ENCODE data around the gene ARHGEF25. TPM values are rescaled to one million over a fixed set of nuclear protein-coding genes. Genes with fewer than 3 reads are reported as not detected.
A peak's percentile ranks its signal among the peaks of the same experiment; 100 is the strongest.

ARHGEF25 gene
- total RNA-seq, 2 experiments from 2014 or later, result 0.25 to 0.42 TPM

DNA sequence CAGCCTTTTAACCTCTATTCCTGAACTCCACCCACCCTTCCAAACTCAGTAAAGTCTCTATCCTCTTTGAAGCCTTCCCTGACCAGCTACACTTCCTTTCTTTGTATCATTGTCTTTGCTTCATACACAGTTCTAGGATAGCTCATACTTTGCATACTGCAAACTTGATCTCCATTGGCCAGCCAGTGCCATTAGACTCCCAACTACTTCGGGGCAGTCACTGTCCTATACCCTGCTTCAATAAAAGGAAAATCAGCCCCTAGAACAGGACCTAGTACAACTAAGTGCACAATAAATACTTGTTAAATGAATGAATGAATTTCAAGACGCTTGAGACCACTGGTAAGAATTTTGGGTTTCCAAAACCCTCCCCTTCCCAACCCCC is 20.8 kb upstream of the ARHGEF25 start:
- Mint-ChIP-seq H3K27ac (peak overlapping the region; percentile 88), H3K4me1 (peaks cover 28% of the 10 kb centered on the region), H3K4me3 (peak overlapping the region; percentile 83), H3K9me3 (peaks cover 2% of the 10 kb centered on the region), H3K36me3 (ENCODE audit: low read depth) (peaks cover 10% of the 10 kb centered on the region), H3K27me3 (no peaks in the 10 kb centered on the region)
- no peak for DNase-seq
- ChIA-PET CTCF (interaction anchor here (1.2 to 1.3 kb wide), 2 partner anchors 9 to 10 kb away, joined by 5 read pairs; no protein-coding TSS in a partner anchor), POLR2A (no interaction called here)

DNA sequence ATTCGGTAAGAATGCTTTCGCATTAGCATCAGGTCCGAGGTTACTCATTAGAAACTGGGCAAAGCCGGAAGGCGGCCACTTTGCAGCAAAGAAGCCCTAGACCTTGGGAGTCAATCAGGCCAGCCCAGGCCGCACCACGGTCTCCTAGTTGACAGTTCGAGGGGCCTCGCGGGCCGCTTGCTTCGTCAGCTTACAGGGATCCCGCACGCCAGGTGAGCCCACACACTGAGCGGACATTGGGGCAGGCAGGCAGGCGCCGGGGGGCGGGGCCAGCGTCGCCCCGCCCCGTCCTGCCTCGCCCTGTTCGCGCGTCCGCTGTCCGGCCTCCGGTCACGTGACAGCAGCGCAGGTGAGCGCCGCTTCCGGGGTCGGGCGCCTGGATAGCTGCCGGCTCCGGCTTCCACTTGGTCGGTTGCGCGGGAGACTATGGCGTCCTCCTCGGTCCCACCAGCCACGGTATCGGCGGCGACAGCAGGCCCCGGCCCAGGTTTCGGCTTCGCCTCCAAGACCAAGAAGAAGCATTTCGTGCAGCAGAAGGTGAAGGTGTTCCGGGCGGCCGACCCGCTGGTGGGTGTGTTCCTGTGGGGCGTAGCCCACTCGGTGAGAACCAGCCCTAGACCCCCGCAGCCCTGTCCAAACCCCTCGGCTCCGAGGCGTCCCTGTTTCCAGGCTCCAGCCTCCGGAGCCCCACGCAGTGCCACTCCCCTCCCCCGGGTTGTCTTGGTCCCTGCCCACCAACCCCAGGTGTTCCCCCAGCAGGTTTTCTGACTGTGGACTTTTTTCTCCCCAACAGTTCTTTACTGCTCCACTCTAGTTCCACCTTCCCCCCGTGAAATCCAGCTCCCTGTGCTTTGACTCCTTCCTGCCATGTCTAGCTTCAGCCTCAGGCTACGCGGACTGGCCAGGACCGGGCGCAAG is 20.1 kb upstream of the ARHGEF25 start, which contains the start of gene PIP4K2C:
Gene PIP4K2C, plus strand, starts transcription at position 329 of the 918 bp plus-strand sequence. Its CDS starts 98 bp downstream, at position 427.
- peaks cover 2% of the 10 kb centered on the region for H3K9me3 Mint-ChIP-seq
- ChIA-PET POLR2A (no interaction called here), CTCF (interaction anchor here (1.0 to 3.7 kb wide), 6 partner anchors 7 to 52 kb away, joined by 3 to 27 read pairs (median 4); no protein-coding TSS in a partner anchor)
- peaks cover 28% of the 10 kb centered on the region for H3K4me1 Mint-ChIP-seq
- DNase-seq, result peak; percentile 81
- H3K27me3 Mint-ChIP-seq, result no peaks in the 10 kb centered on the region
- peak within 1 kb of the TSS; percentile 83 for H3K4me3 Mint-ChIP-seq
- H3K36me3 Mint-ChIP-seq (ENCODE audit: low read depth), result peaks cover 13% of the 10 kb centered on the region
- peak within 1 kb of the TSS; percentile 88 for H3K27ac Mint-ChIP-seq

DNA sequence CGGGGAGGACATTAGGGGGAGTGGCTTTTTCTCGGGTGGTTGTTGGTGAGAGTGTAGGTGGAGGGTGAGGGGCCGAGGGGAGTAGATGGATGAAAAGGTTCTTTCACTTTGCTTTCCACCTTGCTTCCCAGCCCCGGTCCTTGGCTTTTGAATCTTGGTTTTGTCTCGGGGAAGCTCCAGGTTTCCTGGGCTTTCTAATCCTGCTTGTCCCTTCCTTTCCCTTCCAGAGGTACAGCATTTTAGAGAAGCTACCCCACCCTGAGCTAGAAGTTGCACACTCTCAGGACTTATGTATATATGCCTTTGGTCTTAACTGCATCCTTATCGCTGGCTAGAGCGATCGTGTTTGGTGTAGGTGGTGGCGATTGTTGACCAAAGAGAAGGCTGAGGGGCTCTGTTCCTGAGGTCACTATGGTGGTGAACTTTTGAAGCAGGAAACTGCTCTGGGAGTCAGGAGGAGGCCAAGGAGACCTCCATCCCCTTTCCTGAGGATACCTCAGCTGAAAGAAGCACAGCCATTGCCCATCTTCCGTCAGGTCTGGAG is 19.4 kb upstream of the ARHGEF25 start:
- H3K27me3 Mint-ChIP-seq, result no peaks in the 10 kb centered on the region
- DNase-seq, result no peak
- H3K4me3 Mint-ChIP-seq, result peak overlapping the region; percentile 83
- H3K9me3 Mint-ChIP-seq, result peaks cover 2% of the 10 kb centered on the region
- peak overlapping the region; percentile 88 for H3K27ac Mint-ChIP-seq
- peaks cover 28% of the 10 kb centered on the region for H3K4me1 Mint-ChIP-seq
- H3K36me3 Mint-ChIP-seq (ENCODE audit: low read depth), result peaks cover 13% of the 10 kb centered on the region
- ChIA-PET POLR2A (no interaction called here), CTCF (interaction anchor here (1.0 to 3.7 kb wide), 5 partner anchors 8 to 52 kb away, joined by 3 to 27 read pairs (median 4); no protein-coding TSS in a partner anchor)

DNA sequence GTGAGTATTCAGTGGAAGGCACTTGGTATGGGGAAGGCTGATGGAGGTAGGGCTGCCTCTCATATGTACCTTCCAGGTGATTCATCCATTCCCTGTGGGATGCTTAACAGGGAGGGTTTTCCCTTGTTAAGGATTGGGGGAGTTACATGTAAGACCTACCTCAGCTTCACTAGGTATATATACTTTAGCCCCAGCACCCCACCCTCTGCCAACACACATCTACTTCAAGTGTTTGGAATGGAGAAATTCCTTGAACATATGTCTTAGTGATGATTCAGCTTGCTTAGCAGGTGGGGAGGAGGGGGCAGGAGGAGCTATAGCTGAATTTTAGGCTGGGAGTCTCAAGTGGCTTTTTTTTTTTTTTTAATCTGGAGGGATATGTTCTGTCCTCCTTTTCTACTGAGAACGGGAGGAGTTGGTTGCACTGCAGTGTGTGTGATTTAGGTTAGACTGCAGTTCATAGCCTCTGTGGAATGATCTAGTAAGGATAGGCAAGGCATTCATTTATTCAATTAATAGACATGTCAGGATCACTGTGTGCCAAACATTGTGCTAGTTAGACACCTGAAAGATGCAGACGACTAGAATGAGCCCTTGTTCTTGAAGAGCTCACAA is 18.6 kb upstream of the ARHGEF25 start:
- Mint-ChIP-seq H3K27me3 (no peaks in the 10 kb centered on the region), H3K9me3 (peaks cover 2% of the 10 kb centered on the region), H3K4me3 (peak overlapping the region; percentile 83), H3K36me3 (ENCODE audit: low read depth) (peaks cover 17% of the 10 kb centered on the region), H3K4me1 (peaks cover 28% of the 10 kb centered on the region), H3K27ac (no peak overlapping the region)
- ChIA-PET CTCF (interaction anchor here (0.7 to 3.7 kb wide), 6 partner anchors 9 to 164 kb away, joined by 3 to 27 read pairs (median 4); no protein-coding TSS in a partner anchor), POLR2A (interaction anchor here (0.6 kb wide), 1 partner anchor 182 kb away, joined by 7 read pairs; no protein-coding TSS in a partner anchor)
- no peak for DNase-seq

DNA sequence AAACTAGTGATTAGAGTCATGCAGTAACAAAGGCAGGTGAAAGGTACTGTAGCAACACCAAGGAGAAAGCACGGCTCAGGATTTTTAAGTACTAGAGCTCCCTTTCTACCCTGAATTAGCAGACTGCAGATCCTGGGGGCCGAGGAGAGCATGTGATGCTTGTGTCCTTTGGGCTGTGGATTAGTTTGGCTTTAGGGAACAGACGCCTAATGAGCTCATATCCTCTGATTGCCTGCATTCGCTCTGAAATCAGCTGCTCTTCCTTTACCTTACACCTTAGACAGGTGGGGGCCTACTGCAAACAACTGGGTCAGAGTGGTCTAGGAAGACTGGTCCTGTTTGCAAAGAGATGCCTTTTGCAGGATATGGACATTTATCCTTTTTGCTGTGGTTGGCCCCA is 18.0 kb upstream of the ARHGEF25 start:
- Mint-ChIP-seq H3K27me3 (no peaks in the 10 kb centered on the region), H3K9me3 (peaks cover 2% of the 10 kb centered on the region), H3K4me1 (peaks cover 28% of the 10 kb centered on the region), H3K27ac (no peak overlapping the region), H3K4me3 (no peak overlapping the region), H3K36me3 (ENCODE audit: low read depth) (peaks cover 19% of the 10 kb centered on the region)
- no peak for DNase-seq
- CTCF ChIA-PET, result interaction anchor here (0.7 to 3.7 kb wide), 6 partner anchors 9 to 163 kb away, joined by 3 to 27 read pairs (median 4); no protein-coding TSS in a partner anchor
- POLR2A ChIA-PET, result interaction anchor here (0.6 to 0.7 kb wide), 2 partner anchors 14 to 183 kb away, joined by 3 to 7 read pairs; no protein-coding TSS in a partner anchor

DNA sequence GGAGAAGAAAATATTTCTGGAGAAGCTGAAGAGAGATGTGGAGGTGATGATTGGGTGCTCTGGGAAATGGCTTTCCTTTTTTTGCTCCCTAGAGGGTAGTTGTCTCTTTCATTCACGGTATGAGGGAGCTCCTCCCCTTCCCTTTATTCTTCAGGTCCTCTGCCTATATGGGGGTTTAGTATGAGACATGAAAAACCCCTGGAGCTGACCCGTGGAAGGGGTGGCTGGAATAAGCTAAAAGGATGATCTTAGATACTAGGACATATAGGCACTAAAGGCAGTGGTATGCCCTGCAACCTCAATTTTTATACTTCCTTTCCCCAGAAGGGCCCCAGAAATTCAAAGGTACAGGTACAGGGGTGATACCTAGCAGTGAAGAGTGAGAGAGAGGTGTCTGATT is 10.8 kb upstream of the ARHGEF25 start:
- peaks cover 51% of the 10 kb centered on the region for H3K36me3 Mint-ChIP-seq (ENCODE audit: low read depth)

DNA sequence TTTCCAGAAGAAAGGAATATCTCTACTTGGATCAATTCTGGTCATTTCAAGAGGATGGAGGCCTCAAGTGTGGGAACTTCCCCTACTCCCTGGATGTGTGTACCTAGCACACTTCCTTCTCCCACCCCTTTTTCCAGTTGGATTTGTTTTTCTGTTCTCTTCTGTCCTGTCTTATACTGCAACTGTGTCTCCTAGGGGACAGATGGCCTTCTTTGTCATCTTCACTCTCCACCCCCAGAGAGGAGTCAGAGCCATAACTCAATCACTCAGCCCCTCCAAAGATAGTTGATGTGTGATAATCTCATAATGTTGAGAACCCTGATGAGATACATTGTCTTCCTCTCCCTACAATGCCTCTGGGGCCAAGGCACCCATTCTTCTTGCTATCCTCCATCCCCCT is 8.7 kb upstream of the ARHGEF25 start:
- CTCF ChIA-PET, result interaction anchor here (1.4 kb wide), 1 partner anchor 10 kb away, joined by 4 read pairs; no protein-coding TSS in a partner anchor
- POLR2A ChIA-PET, result no interaction called here
- Mint-ChIP-seq H3K9me3 (no peaks in the 10 kb centered on the region), H3K27ac (no peak overlapping the region), H3K4me3 (no peak overlapping the region), H3K27me3 (no peaks in the 10 kb centered on the region), H3K36me3 (ENCODE audit: low read depth) (peaks cover 47% of the 10 kb centered on the region), H3K4me1 (peaks cover 23% of the 10 kb centered on the region)
- DNase-seq, result no peak

More for the DNA sequence above, 10.8 kb upstream of the ARHGEF25 start:
- no peaks in the 10 kb centered on the region for H3K9me3 Mint-ChIP-seq
- peaks cover 18% of the 10 kb centered on the region for H3K4me1 Mint-ChIP-seq
- no peak for DNase-seq
- no peak overlapping the region for H3K4me3 Mint-ChIP-seq
- CTCF ChIA-PET, result interaction anchor here (0.6 to 1.7 kb wide), 8 partner anchors 9 to 1424 kb away, joined by 3 to 5 read pairs (median 3); partner anchors contain the start of gene GLI1
- H3K27ac Mint-ChIP-seq, result no peak overlapping the region
- H3K27me3 Mint-ChIP-seq, result no peaks in the 10 kb centered on the region
- POLR2A ChIA-PET, result no interaction called here

DNA sequence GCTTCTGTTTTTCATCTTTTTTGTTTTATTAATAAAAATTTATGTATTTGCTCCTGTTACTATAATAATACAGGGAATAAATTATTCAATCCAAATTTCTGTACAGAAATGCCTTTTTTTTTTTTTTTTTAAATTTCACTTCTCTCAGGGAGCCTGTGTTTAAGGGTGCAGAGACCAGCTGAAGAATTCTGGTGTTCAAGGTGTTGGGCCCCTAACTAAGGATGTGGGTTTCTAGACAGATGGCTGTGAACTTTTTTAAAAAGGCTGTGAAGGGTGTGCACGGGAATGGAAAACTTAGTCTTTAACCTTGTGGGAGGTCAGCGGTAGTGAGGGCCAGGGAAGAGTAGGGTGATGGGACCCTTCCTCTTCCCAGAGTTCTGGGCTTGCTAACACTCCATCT is 7.9 kb upstream of the ARHGEF25 start:
- no peak for DNase-seq
- Mint-ChIP-seq H3K27me3 (no peaks in the 10 kb centered on the region), H3K4me1 (peaks cover 23% of the 10 kb centered on the region), H3K36me3 (ENCODE audit: low read depth) (peaks cover 43% of the 10 kb centered on the region), H3K27ac (peak overlapping the region; percentile 90), H3K4me3 (no peak overlapping the region), H3K9me3 (no peaks in the 10 kb centered on the region)
- ChIA-PET POLR2A (no interaction called here), CTCF (interaction anchor here (0.6 to 1.4 kb wide), 2 partner anchors 10 to 296 kb away, joined by 3 to 4 read pairs; no protein-coding TSS in a partner anchor)

DNA sequence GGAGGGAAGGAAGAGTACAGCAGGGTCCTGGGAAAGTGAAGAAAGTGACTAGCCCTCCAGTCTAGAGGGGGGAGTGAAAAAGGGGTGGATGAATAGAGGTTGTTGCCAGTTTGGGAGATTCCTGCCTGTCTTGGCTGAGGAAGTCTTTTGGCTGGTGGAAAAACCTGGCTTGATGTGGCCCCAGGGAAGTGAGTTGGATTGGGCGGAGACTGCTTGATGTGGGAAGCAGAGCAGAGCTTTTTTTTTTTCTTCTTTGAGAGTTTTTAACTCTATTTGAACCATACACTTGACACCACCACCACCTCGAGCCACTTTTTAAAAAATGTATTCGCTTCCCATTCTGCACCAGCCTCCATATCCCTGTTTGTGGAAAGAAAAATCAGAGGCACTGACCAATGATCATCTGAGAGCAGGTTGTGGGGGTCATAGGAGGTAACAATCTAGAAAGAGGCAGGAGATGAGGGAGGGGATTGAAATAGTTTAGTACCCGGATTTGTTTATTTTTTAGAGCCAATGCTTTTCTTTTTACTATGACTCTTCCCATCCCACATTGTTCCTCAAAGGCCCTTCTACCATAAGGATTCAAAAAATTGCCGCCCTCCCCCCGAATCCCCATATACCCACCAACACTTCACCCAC is 7.3 kb upstream of the ARHGEF25 start:
- H3K27me3 Mint-ChIP-seq, result no peaks in the 10 kb centered on the region
- peak overlapping the region; percentile 76 for H3K4me3 Mint-ChIP-seq
- CTCF ChIA-PET, result interaction anchor here (1.4 kb wide), 1 partner anchor 11 kb away, joined by 4 read pairs; no protein-coding TSS in a partner anchor

DNA sequence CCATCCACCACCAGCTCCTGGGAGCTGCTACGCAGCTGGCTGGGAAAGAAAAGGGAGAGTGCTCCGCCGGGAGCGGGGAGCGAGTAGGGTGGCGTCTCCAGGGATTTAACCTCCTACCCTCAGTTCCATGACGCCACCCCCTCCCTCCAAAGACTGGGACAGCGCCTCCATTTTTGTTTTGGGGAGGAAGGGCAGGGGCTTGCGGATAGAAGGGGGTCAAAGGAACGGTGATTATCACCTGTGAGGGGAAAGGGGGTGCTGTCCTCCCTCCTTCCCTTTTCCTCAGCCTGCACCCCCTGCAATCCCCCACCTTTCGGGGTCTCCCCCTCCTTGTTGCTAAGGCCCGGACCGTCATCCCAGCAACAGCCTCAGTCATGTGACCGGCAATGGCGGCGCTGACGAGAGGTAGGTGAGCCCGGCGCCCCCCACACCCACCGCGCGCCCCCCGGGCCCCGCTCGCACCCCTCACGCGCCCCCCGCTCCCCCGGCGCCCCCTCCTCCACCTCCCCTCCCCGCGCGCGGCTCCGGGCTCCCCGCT is 6.7 kb upstream of the ARHGEF25 start, which contains the start of gene DTX3:
Gene DTX3, plus strand, starts transcription at position 371 of the 538 bp plus-strand sequence. CDS start 1,694 bp downstream, outside the sequence.
- Mint-ChIP-seq H3K27me3 (no peaks in the 10 kb centered on the region), H3K4me1 (peaks cover 23% of the 10 kb centered on the region), H3K36me3 (ENCODE audit: low read depth) (peaks cover 34% of the 10 kb centered on the region), H3K9me3 (no peaks in the 10 kb centered on the region), H3K27ac (peak within 1 kb of the TSS; percentile 90), H3K4me3 (peak within 1 kb of the TSS; percentile 76)
- peak; percentile 45 for DNase-seq
- CTCF ChIA-PET, result no interaction called here
- POLR2A ChIA-PET, result no interaction called here

More for the DNA sequence above, 7.3 kb upstream of the ARHGEF25 start:
- peaks cover 39% of the 10 kb centered on the region for H3K36me3 Mint-ChIP-seq (ENCODE audit: low read depth)
- H3K4me1 Mint-ChIP-seq, result peaks cover 23% of the 10 kb centered on the region
- POLR2A ChIA-PET, result no interaction called here
- H3K9me3 Mint-ChIP-seq, result no peaks in the 10 kb centered on the region
- H3K27ac Mint-ChIP-seq, result peak overlapping the region; percentile 90
- DNase-seq, result no peak

DNA sequence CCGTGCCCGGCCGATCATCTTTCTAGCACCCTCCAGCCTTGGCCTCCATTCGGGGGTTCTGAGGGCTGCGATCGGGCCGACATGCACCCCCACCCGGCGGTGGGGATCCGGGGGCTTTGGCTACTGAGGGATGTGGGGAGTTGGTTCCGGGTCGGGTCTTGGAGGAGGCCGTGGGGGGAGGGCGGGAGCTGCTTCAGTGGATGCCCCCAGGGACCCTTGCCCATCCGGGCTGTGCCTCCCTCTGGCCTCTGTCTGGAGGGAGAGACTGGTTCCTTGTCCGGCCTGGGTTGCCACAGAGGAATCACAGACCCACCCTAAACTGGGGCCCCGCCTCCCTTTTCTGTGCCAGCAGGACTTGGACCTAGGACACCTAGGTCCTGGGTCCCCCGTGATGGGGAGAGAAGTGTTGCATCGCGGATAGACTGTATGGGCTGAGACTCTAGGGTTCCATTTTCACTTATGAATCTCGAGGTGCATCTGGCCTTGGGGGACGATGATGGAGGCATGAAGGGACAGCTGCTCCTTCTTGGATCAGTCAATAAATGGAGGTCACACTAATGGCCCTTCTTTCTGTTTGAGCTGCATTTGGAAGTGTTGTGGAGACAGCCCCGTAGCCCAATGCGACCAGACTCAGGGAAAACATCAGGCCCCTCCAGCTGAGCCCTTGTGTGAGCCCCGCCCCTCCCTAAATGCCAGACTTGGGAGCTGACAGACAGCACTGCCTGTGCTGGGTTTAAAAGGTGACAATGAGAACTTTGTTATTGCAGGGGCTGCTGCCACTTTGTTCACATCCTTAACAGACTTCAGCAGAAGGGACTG is 6.0 kb upstream of the ARHGEF25 start:
- peak overlapping the region; percentile 86 for H3K27ac Mint-ChIP-seq
- H3K36me3 Mint-ChIP-seq (ENCODE audit: low read depth), result peaks cover 27% of the 10 kb centered on the region
- peak overlapping the region; percentile 76 for H3K4me3 Mint-ChIP-seq
- peaks cover 23% of the 10 kb centered on the region for H3K4me1 Mint-ChIP-seq
- peaks cover under 1% of the 10 kb centered on the region for H3K27me3 Mint-ChIP-seq
- ChIA-PET POLR2A (no interaction called here), CTCF (interaction anchor here (0.6 to 1.5 kb wide), 3 partner anchors 15 to 21 kb away, joined by 3 to 11 read pairs (median 3); no protein-coding TSS in a partner anchor)
- H3K9me3 Mint-ChIP-seq, result no peaks in the 10 kb centered on the region
- DNase-seq, result no peak

Data from activated CD4-positive, alpha-beta T cell treated with anti-CD3 and anti-CD28 coated beads, Interleukin-2, amount 10 ng/mL, durations not matched to agents 7 days and 5 days (primary cell).